Fibroblast of villous mesenchyme (primary cell): ENCODE data around the gene NLGN1. TPM values are rescaled to one million over a fixed set of nuclear protein-coding genes. Genes with fewer than 3 reads are reported as not detected.
"Not testable (repeated sequence)": the region's sequence is repeated elsewhere in the genome, so short reads cannot be mapped to it uniquely, and the experiment has no call there.

Experiments used
- DNase-seq: peaks from one replicate; pipeline ENCODE4 v3.0.0-alpha.2; 2010; ENCODE audit warnings: low read depth
- H3K4me3 ChIP-seq: 2 replicates; pipeline ENCODE4 v1.5.1; 2011; ENCODE audit warnings: low read depth, mild to moderate bottlenecking, low read length
- total RNA-seq: library from RNA; depleted of rRNA; stranded (reverse); fragments of >200 nt; gene quantifications from 2 replicates; pipeline ENCODE4 v1.2.3, GENCODE V29; 2012
- TF ChIP-seq, protein P1 (sequence below): IDR thresholded peaks from 2 replicates; pipeline ENCODE4 v1.5.1; 2012; ENCODE audit warnings: low read depth, mild to moderate bottlenecking, low read length; ENCODE audit not compliant: insufficient read depth

Gene NLGN1
- total RNA-seq, 1 donor, result 18.1 TPM

DNA sequence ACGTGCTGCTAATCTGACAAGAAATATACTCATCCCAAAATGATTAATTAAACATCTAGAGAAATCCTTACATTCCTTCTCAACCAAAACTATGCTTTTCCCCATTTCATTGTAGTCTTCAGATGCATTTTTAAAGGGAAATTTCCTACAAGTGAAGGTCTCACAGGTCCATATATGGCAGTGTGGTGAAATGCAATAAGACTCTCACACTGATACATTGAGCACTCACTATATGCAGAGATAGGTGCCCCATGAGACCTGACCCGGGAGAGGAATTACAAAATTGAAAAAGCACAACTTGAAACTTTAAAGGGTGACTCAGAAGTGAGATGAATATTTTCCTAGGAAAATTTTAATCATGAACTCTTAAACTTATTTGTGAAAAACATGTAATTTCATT, 832.4 kb downstream of the NLGN1 start:
- TF ChIP-seq, protein P1, sequence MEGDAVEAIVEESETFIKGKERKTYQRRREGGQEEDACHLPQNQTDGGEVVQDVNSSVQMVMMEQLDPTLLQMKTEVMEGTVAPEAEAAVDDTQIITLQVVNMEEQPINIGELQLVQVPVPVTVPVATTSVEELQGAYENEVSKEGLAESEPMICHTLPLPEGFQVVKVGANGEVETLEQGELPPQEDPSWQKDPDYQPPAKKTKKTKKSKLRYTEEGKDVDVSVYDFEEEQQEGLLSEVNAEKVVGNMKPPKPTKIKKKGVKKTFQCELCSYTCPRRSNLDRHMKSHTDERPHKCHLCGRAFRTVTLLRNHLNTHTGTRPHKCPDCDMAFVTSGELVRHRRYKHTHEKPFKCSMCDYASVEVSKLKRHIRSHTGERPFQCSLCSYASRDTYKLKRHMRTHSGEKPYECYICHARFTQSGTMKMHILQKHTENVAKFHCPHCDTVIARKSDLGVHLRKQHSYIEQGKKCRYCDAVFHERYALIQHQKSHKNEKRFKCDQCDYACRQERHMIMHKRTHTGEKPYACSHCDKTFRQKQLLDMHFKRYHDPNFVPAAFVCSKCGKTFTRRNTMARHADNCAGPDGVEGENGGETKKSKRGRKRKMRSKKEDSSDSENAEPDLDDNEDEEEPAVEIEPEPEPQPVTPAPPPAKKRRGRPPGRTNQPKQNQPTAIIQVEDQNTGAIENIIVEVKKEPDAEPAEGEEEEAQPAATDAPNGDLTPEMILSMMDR, result no peak
- no peak for DNase-seq
- no peak overlapping the region for H3K4me3 ChIP-seq

DNA sequence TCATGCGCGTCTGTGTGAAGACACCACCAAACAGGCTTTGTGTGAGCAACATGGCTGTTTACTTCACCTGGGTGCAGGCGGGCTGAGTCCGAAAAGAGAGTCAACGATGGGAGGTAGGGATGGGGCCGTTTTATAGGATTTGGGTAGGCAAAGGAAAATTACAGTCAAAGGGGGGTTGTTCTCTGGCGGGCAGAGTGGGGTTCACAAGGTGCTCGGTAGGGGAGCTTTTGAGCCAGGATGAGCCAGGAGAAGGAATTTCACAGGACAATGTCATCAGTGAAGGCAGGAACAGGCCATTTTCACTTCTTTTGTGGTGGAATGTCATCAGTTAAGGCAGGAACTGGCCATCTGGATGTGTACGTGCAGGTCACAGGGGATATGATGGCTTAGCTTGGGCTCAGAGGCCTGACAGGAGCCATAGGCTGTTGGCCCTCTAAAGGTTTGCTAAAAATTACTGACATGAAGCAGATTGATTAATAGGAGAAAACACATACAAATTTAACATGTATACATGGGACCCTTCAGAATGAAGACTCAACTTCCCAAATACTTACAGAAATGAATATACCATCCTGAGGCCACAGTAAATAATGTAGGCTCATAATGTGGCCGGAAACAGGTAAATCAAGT, 834.6 kb downstream of the NLGN1 start:
- H3K4me3 ChIP-seq, DNase-seq: not testable (repeated sequence)

DNA sequence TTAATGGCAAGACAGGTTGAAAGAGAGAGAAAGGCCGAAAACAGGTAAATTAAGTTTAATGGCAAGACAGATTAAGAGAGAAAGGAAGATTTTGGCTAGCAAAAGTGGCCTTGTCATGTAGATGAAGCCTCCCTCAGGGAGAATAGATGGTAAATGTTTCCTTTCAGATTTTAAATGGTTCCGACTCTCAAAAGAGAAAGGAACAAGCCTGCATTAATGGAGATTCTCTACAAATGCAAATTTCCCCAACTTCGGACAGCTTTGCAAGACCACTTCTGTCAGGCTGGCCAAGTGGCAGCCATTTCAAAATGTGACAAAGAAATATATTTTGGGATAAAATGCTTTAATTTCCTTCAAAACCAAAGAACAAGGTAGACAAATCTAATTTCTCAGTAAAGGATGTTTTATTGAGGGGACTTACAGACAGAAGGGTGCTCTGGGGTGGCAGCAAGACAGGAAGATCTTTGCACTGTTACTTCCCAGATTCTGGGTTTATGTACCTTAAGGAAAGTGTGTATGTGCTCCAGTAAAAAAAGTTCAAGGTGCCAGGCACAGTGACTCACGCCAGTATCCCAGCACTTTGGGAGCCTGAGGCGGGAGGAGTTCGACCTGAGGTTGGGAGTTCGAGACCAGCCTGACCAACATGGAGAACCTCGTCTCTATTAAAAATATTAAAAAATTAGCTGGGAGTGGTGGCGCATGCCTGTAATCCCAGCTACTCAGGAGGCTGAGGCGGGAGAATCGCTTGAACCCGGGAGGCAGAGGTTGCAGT, 835.3 kb downstream of the NLGN1 start:
- no peak overlapping the region for H3K4me3 ChIP-seq
- TF ChIP-seq, protein P1, result no peak
- DNase-seq, result no peak

DNA sequence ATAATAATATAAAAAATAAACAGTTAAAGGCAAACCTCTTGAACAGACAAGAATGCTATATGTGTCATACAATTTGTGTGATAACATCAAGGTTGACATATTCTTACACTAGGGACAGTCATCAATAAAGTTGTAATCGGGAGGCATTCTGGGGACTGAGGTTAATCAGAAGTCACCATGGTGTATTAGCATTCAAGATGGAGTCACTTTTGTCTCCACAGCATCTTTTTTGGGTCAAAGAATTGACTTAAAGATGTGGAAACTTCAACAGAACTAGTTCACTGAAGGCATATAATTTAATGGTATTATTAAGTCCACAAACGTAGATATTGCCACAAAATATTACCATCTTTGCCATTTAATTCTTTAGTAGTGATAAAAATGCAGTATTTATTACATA, 836.0 kb downstream of the NLGN1 start:
- H3K4me3 ChIP-seq, result no peak overlapping the region
- TF ChIP-seq, protein P1, result no peak
- DNase-seq, result no peak

DNA sequence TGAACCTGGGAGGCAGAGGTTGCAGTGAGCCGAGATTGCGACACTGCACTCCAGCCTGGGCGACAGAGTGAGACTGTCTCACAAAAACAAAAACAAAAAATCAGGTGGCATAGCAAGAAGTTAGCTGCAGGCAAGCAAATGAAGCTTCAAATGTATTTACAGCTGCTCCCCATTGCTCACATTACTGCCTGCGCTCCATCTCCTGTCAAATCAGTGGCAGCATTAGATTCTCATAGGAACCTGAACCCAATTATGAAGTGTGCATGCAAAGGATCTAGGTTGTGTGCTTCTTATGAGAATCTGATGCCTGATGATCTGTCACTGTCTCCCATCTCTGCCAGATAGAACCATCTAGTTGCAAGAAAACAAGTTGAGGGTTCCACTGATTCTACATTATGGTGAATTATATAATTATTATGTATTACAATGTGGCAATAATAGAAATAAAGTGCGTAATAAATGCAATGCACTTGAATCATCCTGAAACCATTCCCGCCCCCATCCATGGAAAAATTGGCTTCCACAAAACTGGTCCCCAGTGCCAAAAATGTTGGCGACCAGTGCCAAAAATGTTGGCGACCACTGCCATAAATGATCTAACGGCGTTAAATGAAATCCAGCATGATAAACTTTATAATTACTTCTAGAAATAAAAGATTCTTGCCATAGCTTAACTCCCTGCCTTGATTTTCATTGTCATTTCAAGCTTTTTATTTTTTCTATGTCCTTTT, 844.9 kb downstream of the NLGN1 start:
- no peak for DNase-seq
- TF ChIP-seq, protein P1, result no peak
- no peak overlapping the region for H3K4me3 ChIP-seq

DNA sequence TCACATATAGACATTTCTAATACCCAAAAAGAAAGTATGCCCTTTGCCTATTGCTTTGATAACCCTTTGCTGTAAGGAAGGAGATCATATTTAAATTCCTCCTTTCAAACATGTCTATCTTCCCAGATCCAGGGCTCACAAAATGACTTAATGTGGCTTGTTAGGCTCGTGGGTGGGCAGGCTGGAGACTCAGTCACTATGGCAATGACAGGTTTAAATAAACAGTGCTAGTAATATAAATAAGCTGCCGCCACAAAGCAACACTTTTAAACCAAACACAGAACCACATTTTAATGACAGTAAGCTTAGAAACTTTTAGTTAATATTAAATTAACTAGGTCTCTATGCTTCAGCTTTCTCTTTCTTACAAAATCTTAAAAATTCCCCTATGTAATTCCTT, 845.6 kb downstream of the NLGN1 start:
- H3K4me3 ChIP-seq, result no peak overlapping the region
- DNase-seq, result no peak
- TF ChIP-seq, protein P1, result no peak

DNA sequence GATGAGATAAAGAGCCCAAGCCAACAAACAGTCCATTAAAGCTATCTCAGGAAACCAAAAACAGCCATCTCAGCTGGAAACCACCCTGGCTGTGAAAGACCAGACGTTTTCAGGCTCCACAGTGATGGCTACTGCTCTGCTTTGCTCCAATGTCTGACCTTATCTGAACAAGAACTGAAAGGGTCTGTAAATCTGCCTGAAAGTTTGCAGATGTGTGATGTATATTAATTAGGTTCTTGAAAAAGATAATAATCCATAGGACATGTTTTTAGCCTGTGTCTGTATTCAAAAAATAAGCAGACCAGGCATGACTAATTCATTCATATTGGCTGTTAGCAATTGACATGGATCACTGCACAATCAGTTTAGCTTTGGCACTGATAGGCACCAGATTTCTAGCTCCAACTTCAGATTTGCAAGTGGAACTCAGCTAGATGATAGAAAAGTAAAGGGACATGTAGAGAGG, 850.2 kb downstream of the NLGN1 start:
- TF ChIP-seq, protein P1, result no peak
- DNase-seq, result no peak

More for the DNA sequence above, 850.2 kb downstream of the NLGN1 start:
- no peak overlapping the region for H3K4me3 ChIP-seq
